ENCODE measurements around the gene SLC9A2. TPM values are rescaled to one million over a fixed set of nuclear protein-coding genes. Genes with fewer than 3 reads are reported as not detected.

The SLC9A2 gene
- total RNA-seq, 1 experiment from 2014 or later, result 7.1 TPM

DNA sequence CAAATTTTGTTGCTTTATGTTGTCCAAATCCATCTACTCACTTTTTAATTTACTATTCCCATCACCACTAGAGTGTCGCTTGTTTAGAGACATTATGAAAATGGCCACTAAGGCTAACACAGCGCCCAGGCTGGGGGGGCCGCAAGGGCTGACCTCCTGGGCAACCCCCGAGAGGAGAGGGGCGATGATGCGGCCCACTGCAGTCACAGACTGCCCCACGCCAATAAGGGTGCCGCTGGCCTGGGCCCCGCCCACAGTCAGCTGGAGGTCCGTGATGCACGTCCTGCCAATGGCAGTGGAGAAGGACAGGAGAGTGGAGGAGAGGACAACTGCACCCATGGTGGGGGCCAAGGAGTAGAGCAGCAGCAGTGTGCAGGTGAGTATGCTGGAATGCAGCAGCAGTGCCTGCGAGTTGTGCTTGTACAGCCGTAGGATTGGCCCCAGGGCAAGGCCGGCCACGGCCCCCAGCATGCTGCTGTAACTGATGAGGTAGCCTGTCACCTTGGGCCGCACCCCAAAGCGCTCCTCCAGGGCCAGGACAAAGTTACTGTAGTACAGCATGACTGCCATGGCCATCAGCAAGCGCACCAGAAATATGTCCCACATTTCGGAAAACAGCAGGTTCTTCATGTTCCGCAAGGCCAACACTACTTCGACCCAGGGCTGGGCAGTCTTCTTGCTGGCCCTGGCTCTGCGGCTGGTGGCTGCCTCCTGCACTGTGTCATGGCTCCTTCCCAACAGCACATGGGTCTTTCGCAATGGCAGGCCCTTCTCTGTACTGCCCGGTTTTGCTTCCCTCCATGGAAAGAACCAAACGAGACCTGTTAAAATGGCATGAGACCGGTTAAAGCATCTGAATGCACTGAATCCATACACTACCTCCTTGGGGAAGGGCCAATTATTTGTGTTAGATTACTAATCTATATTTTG lies 99.3 kb downstream of the SLC9A2 start:
- ChIA-PET POLR2A (ENCODE audit: unreplicated experiment) (no interaction called here), CTCF (no interaction called here)
- Histone ChIP-seq H3K27me3 (ENCODE audit: low read length) (no peaks in the 10 kb centered on the region), H3K4me2 (ENCODE audit: low read length) (peak overlapping the region; percentile 9; the same call in 1 of the 2 replicates), H2AFZ (ENCODE audit: low read length) (no peak overlapping the region), H3K4me1 (ENCODE audit: insufficient read depth, low read length) (peaks cover 14% of the 10 kb centered on the region), H3K9me2 (replicated peaks; ENCODE audit: low read length) (no peaks in the 10 kb centered on the region), H3K9me3 (ENCODE audit: low read length) (no peaks in the 10 kb centered on the region), H3K4me3 (ENCODE audit: low read length) (no peak overlapping the region), H3K79me2 (ENCODE audit: low read length) (no peaks in the 10 kb centered on the region), H3F3A (ENCODE audit: low read length, unreplicated experiment) (no peaks in the 10 kb centered on the region), H3K27ac (ENCODE audit: low read length) (peak overlapping the region; percentile 13; the same call in 1 of the 2 replicates), H3K9ac (ENCODE audit: low read length) (no peak overlapping the region), H3K36me3 (ENCODE audit: low read depth, low read length) (peaks cover 29% of the 10 kb centered on the region), H4K20me1 (ENCODE audit: low read length) (no peaks in the 10 kb centered on the region)
- DNase-seq (no peak), ATAC-seq (no peak)
- BruUV-seq (replicated peaks), result no TSS peak
- intact Hi-C loops (cut with micrococcal nuclease), result no loop called here
- TF ChIP-seq EZH2 (IDR thresholded peaks at IDR 0.05; ENCODE audit: low read length, unreplicated experiment) (no peak), EZH2phosphoT487 (IDR thresholded peaks at IDR 0.05; ENCODE audit: borderline replicate concordance, low read length) (no peak)
- TF ChIP-seq, protein P1, sequence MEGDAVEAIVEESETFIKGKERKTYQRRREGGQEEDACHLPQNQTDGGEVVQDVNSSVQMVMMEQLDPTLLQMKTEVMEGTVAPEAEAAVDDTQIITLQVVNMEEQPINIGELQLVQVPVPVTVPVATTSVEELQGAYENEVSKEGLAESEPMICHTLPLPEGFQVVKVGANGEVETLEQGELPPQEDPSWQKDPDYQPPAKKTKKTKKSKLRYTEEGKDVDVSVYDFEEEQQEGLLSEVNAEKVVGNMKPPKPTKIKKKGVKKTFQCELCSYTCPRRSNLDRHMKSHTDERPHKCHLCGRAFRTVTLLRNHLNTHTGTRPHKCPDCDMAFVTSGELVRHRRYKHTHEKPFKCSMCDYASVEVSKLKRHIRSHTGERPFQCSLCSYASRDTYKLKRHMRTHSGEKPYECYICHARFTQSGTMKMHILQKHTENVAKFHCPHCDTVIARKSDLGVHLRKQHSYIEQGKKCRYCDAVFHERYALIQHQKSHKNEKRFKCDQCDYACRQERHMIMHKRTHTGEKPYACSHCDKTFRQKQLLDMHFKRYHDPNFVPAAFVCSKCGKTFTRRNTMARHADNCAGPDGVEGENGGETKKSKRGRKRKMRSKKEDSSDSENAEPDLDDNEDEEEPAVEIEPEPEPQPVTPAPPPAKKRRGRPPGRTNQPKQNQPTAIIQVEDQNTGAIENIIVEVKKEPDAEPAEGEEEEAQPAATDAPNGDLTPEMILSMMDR (conservative IDR thresholded peaks at IDR 0.05; ENCODE audit: low read depth, low read length), result no peak

DNA sequence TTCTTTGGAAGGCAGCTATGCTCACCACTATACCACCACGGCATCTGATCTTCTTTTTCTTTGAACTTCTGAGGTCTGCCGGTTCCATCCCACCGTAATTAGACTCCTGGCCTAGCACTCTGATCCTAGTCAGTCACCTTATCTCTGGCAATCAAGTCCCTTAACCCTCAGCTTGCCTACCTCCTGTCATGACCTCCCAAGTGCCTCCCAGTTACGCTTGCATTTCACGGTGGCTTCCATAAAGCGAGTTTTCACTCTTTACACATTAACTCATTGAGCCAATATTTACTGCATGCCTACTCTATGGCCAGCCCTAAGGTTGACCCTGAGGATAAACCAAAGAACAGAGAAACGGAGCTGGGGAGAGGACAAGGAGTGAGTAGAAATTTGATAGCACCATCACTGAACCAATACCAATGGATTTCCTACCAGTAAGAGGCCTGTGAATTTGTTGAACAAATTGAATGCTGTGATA lies 104.7 kb downstream of the SLC9A2 start:
- H3K4me2 ChIP-seq (ENCODE audit: low read length), result no peak overlapping the region
- no peaks in the 10 kb centered on the region for H3K79me2 ChIP-seq (ENCODE audit: low read length)
- H3F3A ChIP-seq (ENCODE audit: low read length, unreplicated experiment), result no peaks in the 10 kb centered on the region
- no peak overlapping the region for H3K4me3 ChIP-seq (ENCODE audit: low read length)
- H3K4me1 ChIP-seq (ENCODE audit: insufficient read depth, low read length), result no peaks in the 10 kb centered on the region
- H3K27me3 ChIP-seq (ENCODE audit: low read length), result no peaks in the 10 kb centered on the region
- no peaks in the 10 kb centered on the region for H4K20me1 ChIP-seq (ENCODE audit: low read length)
- H3K27ac ChIP-seq (ENCODE audit: low read length), result no peak overlapping the region
- no TSS peak for BruUV-seq (replicated peaks)
- H3K9me3 ChIP-seq (ENCODE audit: low read length), result no peaks in the 10 kb centered on the region
- ChIA-PET POLR2A (ENCODE audit: unreplicated experiment) (no interaction called here), CTCF (no interaction called here)
- ATAC-seq (no peak), DNase-seq (no peak)
- intact Hi-C loops (cut with micrococcal nuclease), result no loop called here
- no peak overlapping the region for H3K9ac ChIP-seq (ENCODE audit: low read length)
- H3K36me3 ChIP-seq (ENCODE audit: low read depth, low read length), result peaks cover 21% of the 10 kb centered on the region
- H3K9me2 ChIP-seq (replicated peaks; ENCODE audit: low read length), result no peaks in the 10 kb centered on the region
- H2AFZ ChIP-seq (ENCODE audit: low read length), result no peak overlapping the region
- TF ChIP-seq EZH2 (IDR thresholded peaks at IDR 0.05; ENCODE audit: low read length, unreplicated experiment) (no peak), EZH2phosphoT487 (IDR thresholded peaks at IDR 0.05; ENCODE audit: borderline replicate concordance, low read length) (no peak)
- TF ChIP-seq, protein P1 (conservative IDR thresholded peaks at IDR 0.05; ENCODE audit: low read depth, low read length), result no peak

DNA sequence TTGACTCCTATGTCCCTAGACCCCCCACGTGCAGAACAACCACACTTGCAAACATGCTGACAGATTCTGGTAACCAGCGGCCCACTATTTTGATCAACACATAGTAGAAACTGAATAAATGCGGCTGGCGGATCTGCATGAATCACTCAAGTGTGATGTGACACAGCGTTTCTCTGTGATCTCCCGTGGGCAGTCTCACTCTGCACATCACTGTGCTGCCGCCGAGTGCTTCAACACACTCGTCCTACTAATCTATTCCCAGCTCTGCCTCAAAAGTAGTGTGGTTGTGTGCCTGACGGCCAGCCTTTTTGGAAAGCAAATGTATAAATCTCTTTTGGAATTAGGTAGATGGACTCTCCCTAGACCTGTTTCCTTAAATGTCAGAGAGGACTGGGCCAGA lies 105.2 kb downstream of the SLC9A2 start:
- ChIA-PET CTCF (no interaction called here), POLR2A (ENCODE audit: unreplicated experiment) (no interaction called here)
- Histone ChIP-seq H3K9me2 (replicated peaks; ENCODE audit: low read length) (no peaks in the 10 kb centered on the region), H3K9me3 (ENCODE audit: low read length) (no peaks in the 10 kb centered on the region), H3K4me3 (ENCODE audit: low read length) (no peak overlapping the region), H3F3A (ENCODE audit: low read length, unreplicated experiment) (no peaks in the 10 kb centered on the region), H3K27me3 (ENCODE audit: low read length) (no peaks in the 10 kb centered on the region), H3K9ac (ENCODE audit: low read length) (no peak overlapping the region), H3K79me2 (ENCODE audit: low read length) (no peaks in the 10 kb centered on the region), H2AFZ (ENCODE audit: low read length) (no peak overlapping the region), H3K27ac (ENCODE audit: low read length) (no peak overlapping the region), H3K4me1 (ENCODE audit: insufficient read depth, low read length) (no peaks in the 10 kb centered on the region), H3K4me2 (ENCODE audit: low read length) (no peak overlapping the region), H4K20me1 (ENCODE audit: low read length) (no peaks in the 10 kb centered on the region), H3K36me3 (ENCODE audit: low read depth, low read length) (peaks cover 19% of the 10 kb centered on the region)
- intact Hi-C loops (cut with micrococcal nuclease), result no loop called here
- ATAC-seq (no peak), DNase-seq (no peak)
- TF ChIP-seq EZH2 (IDR thresholded peaks at IDR 0.05; ENCODE audit: low read length, unreplicated experiment) (no peak), EZH2phosphoT487 (IDR thresholded peaks at IDR 0.05; ENCODE audit: borderline replicate concordance, low read length) (no peak)
- TF ChIP-seq, protein P1 (conservative IDR thresholded peaks at IDR 0.05; ENCODE audit: low read depth, low read length), result no peak
- no TSS peak for BruUV-seq (replicated peaks)

Measured in PC-3 (cell line).